SU-DHL-6 (cell line): ENCODE results near the gene LDAH.

Source experiments
- H2AFZ ChIP-seq: fragments of 200-600 bp; sonication (generic); 2 replicates; pipeline ENCODE4 v1.6.1; 2014; ENCODE audit warnings: low read depth, mild to moderate bottlenecking, moderate library complexity, mixed read lengths, antibody characterized with exemption, low read length; ENCODE audit not compliant: severe bottlenecking
- H3F3A ChIP-seq: fragments of 200-600 bp; shearing (Covaris generic); 2 replicates; pipeline ENCODE4 v1.6.0; 2016; ENCODE audit warnings: antibody characterized with exemption, mild to moderate bottlenecking; ENCODE audit not compliant: insufficient read depth
- H3K27ac ChIP-seq: fragments of 200-600 bp; sonication (generic); 2 replicates; pipeline ENCODE4 v1.5.1; 2016; ENCODE audit warnings: low read depth, mild to moderate bottlenecking, low read length, moderate library complexity, mixed read lengths
- H3K27me3 ChIP-seq: fragments of 200-600 bp; sonication (generic), shearing (Covaris generic); 2 replicates; pipeline ENCODE4 v1.6.0; 2014; ENCODE audit warnings: mild to moderate bottlenecking, low read length
- H3K36me3 ChIP-seq: fragments of 200-600 bp; sonication (generic); 2 replicates; pipeline ENCODE4 v1.6.1; 2014; ENCODE audit warnings: mild to moderate bottlenecking, low read length, mixed read lengths
- H3K4me2 ChIP-seq: fragments of 300-600, 200-600 bp; shearing (Covaris generic), sonication (generic); 2 replicates; pipeline ENCODE4 v1.6.0; 2014; ENCODE audit warnings: low read length, low read depth, mild to moderate bottlenecking; ENCODE audit not compliant: poor library complexity, severe bottlenecking
- H3K4me3 ChIP-seq: fragments of 200-600 bp; sonication (generic); 2 replicates; pipeline ENCODE4 v1.5.1; 2014; ENCODE audit warnings: antibody characterized with exemption, low read length, mild to moderate bottlenecking, mixed read lengths; ENCODE audit not compliant: insufficient read depth, poor library complexity, severe bottlenecking
- H3K79me2 ChIP-seq: fragments of 200-600 bp; sonication (generic); 2 replicates; pipeline ENCODE4 v1.6.1; 2014; ENCODE audit warnings: mild to moderate bottlenecking, low read length, moderate library complexity; ENCODE audit not compliant: insufficient read depth
- H3K9ac ChIP-seq: fragments of 200-600 bp; sonication (generic); 2 replicates; pipeline ENCODE4 v1.7.0; 2014; ENCODE audit warnings: mild to moderate bottlenecking, low read length
- H3K9me2 ChIP-seq: fragments of 200-600 bp; sonication (generic); replicated peaks from 2 replicates; pipeline ENCODE4 v1.6.1; 2014; ENCODE audit warnings: low read length; ENCODE audit not compliant: insufficient read depth
- H3K9me3 ChIP-seq: fragments of 200-600 bp; sonication (generic); 2 replicates; pipeline ENCODE4 v1.6.1; 2014; ENCODE audit warnings: low read length, mixed read lengths; ENCODE audit not compliant: insufficient read depth
- H4K20me1 ChIP-seq: fragments of 200-600 bp; sonication (generic); 2 replicates; pipeline ENCODE4 v1.6.1; 2014; ENCODE audit warnings: low read depth, mild to moderate bottlenecking, antibody characterized with exemption, low read length, moderate library complexity, mixed read lengths
- CTCF ChIP-seq: fragments of 200-600 bp; sonication (generic); IDR thresholded peaks from one replicate; pipeline ENCODE4 v1.5.1; 2017; ENCODE audit warnings: antibody characterized with exemption, mild to moderate bottlenecking, low read length, moderate library complexity; ENCODE audit not compliant: insufficient read depth, poor library complexity, severe bottlenecking
- EZH2phosphoT487 ChIP-seq: fragments of 200-600 bp; sonication (generic), shearing (Covaris generic); conservative IDR thresholded peaks from 2 replicates; pipeline ENCODE4 v1.6.1; 2018; ENCODE audit warnings: mild to moderate bottlenecking, antibody characterized with exemption, low read length, moderate library complexity, mixed read lengths

The LDAH gene

GRCh38 chr2:20647738-20648137 lies 175.2 kb downstream of the LDAH start:
- H3K4me2 ChIP-seq = no peak overlapping the region
- H3K36me3 ChIP-seq = no peaks in the 10 kb centered on the region
- no peak overlapping the region for H3K27ac ChIP-seq
- no peaks in the 10 kb centered on the region for H3K9me3 ChIP-seq
- no peaks in the 10 kb centered on the region for H4K20me1 ChIP-seq
- no peaks in the 10 kb centered on the region for H3K9me2 ChIP-seq
- H3F3A ChIP-seq = no peaks in the 10 kb centered on the region
- TF ChIP-seq EZH2phosphoT487 = no peak
- TF ChIP-seq CTCF = no peak
- H3K79me2 ChIP-seq = no peaks in the 10 kb centered on the region
- H3K9ac ChIP-seq = no peak overlapping the region
- H3K27me3 ChIP-seq = no peaks in the 10 kb centered on the region
- H3K4me3 ChIP-seq = no peak overlapping the region
- no peak overlapping the region for H2AFZ ChIP-seq

- Histone ChIP-seq H3K79me2 (no peaks in the 10 kb centered on the region), H2AFZ (no peak overlapping the region), H4K20me1 (no peaks in the 10 kb centered on the region), H3K4me3 (no peak overlapping the region), H3K4me2 (no peak overlapping the region), H3K9me2 (no peaks in the 10 kb centered on the region), H3K9ac (no peak overlapping the region), H3K27me3 (no peaks in the 10 kb centered on the region), H3K27ac (no peak overlapping the region), H3F3A (no peaks in the 10 kb centered on the region), H3K9me3 (no peaks in the 10 kb centered on the region), H3K36me3 (no peaks in the 10 kb centered on the region)
- TF ChIP-seq CTCF (no peak), EZH2phosphoT487 (no peak)
Measured at GRCh38 chr2:20647211-20647610, 175.7 kb downstream of the LDAH start.

- Histone ChIP-seq H3K36me3 (no peaks in the 10 kb centered on the region), H3K27me3 (no peaks in the 10 kb centered on the region), H3F3A (no peaks in the 10 kb centered on the region), H4K20me1 (no peaks in the 10 kb centered on the region), H3K4me2 (no peak overlapping the region), H3K9me2 (no peaks in the 10 kb centered on the region), H3K79me2 (no peaks in the 10 kb centered on the region), H3K4me3 (no peak overlapping the region), H3K9ac (no peak overlapping the region), H2AFZ (no peak overlapping the region), H3K9me3 (no peaks in the 10 kb centered on the region), H3K27ac (no peak overlapping the region)
- no peak for TF ChIP-seq EZH2phosphoT487
- TF ChIP-seq CTCF = no peak
Measured at GRCh38 chr2:20646446-20646845, 176.5 kb downstream of the LDAH start.
